ENCODE measurements around the gene AP4B1. TPM values are rescaled to one million over a fixed set of nuclear protein-coding genes. Genes with fewer than 3 reads are reported as not detected.

The AP4B1 gene
- total RNA-seq, 3 donors from 2014 or later = 32.2 to 36.3 (median 32.3) TPM

DNA sequence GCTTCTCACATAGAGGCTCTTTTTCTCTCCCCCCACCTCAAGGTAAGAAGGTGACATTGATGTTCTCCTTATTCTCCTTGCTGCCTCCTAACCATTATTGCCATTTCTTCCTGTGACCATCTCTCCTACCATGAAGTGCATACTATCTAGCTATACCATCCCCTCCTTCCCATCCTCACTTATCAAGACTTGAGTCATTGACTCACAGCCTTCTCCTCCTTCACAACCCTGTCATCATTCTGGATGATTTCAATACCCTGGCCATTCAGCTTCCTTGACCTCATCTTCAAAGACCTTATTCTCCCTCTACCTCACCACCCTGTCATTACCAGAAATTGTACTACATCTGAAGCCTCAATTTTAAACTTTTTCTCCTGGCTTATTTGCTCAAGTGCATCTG, 13.6 kb upstream of the AP4B1 start:
- ATAC-seq = no peak
- no peak overlapping the region for H3K4me3 Mint-ChIP-seq
- H3K27me3 Mint-ChIP-seq (ENCODE audit: low read depth) = peaks cover 3% of the 10 kb centered on the region
- H3K4me1 Mint-ChIP-seq (ENCODE audit: low read depth) = no peaks in the 10 kb centered on the region
- peaks cover 5% of the 10 kb centered on the region for H3K36me3 Mint-ChIP-seq (ENCODE audit: insufficient read depth)
- H3K9me3 Mint-ChIP-seq = no peaks in the 10 kb centered on the region
- no peak for DNase-seq

DNA sequence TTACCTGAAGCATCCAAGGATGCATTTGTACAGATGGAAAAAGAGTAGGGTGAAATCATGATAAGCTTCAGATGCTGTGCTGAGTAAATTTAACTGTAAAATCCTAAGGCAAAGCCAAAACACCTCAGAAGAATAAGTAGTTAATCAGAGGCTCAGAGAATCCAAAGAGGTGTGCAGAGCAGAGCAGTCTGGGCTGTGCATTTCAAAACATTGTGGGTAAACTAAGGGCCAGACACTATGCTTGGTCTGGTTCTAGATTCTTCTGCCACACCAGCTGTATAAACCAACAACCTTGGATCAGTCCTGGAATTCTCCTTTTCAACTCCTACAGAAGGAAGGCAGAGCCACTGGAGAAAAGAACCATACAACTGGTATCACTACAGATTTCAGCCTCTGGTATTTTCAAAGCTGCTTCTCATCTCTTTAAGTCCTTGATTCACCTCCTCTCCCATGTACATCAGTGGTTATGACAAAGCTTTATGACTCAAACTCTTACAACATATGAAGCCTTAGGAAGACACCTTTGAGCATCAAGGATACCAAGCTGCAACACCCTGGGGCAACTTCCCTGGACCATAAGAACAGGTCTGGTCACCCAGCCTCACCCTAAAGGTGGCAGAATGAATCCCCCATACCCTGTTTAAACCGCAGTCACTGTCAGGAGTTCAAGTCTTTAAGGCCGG, 12.9 kb upstream of the AP4B1 start:
- ATAC-seq = peak; percentile 48 to 62
- Mint-ChIP-seq H3K4me3 (no peak overlapping the region), H3K27me3 (ENCODE audit: low read depth) (peaks cover 2% of the 10 kb centered on the region), H3K4me1 (ENCODE audit: low read depth) (no peaks in the 10 kb centered on the region), H3K36me3 (ENCODE audit: insufficient read depth) (peaks cover 5% of the 10 kb centered on the region), H3K9me3 (no peaks in the 10 kb centered on the region)
- no peak for DNase-seq

DNA sequence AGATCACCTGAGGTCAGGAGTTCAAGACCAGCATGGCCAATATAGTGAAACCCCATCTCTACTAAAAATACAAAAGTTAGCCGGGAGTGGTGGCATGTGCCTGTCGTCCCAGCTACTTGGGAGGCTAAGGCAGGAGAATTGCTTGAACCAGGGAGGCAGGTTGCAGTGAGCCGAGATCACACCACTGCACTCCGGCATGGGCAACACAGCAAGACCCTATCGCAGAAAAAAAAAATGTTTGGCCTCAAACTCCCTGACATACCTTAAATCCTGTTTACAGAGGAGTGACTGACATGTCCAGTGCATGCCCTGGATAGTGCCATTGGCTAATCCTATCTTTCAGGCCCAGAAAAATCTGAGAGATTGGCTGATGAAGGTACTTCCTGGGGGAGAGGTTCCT, 12.4 kb upstream of the AP4B1 start:
- H3K4me3 Mint-ChIP-seq = no peak overlapping the region
- DNase-seq (no peak), ATAC-seq (no peak)
- no peaks in the 10 kb centered on the region for H3K4me1 Mint-ChIP-seq (ENCODE audit: low read depth)
- no peaks in the 10 kb centered on the region for H3K27me3 Mint-ChIP-seq (ENCODE audit: low read depth)
- H3K36me3 Mint-ChIP-seq (ENCODE audit: insufficient read depth) = peaks cover 5% of the 10 kb centered on the region
- H3K9me3 Mint-ChIP-seq = no peaks in the 10 kb centered on the region

DNA sequence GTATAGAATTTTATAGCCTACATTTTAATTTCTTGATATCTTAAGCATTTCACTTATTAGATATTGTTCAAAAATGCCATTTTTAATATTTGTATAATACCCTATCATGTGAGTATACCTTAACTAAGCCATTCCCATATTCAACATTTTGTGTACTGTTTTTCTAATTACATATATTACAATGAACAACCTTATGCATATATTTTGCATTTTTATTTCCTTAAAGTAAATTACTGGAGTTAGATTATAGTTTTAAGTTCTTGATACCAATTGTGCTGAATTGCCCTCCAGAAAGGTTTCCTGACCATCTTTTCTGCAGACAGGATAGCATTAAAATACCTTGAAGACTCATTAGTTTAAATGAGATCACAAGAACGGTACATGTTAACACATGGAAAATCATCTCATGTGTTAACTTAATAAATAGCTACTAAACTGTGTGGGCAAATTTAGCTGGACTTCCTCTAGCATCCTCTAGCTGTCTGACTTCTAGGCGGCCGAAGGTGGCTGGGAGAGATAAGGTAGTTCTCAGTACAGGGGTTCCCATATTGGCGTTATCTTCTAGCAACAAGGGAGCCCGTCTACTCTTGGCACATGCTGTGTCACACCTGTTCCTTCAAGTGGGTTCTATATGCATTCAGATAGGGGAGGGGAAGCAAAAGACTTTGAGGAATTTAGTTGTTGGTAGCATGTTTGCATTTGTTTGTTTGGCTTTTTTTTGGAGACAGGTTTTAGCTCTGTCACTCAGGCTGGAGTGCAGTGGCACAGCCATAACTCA, 9.5 kb upstream of the AP4B1 start:
- DNase-seq (no peak), ATAC-seq (no peak)
- Mint-ChIP-seq H3K4me1 (ENCODE audit: low read depth) (no peaks in the 10 kb centered on the region), H3K36me3 (ENCODE audit: insufficient read depth) (peaks cover 27% of the 10 kb centered on the region), H3K27me3 (ENCODE audit: low read depth) (no peaks in the 10 kb centered on the region), H3K9me3 (no peaks in the 10 kb centered on the region), H3K4me3 (no peak overlapping the region)

GRCh38 chr1:113913312-113913668, 8.7 kb upstream of the AP4B1 start:
- DNase-seq (no peak), ATAC-seq (no peak)
- Mint-ChIP-seq H3K9me3 (no peaks in the 10 kb centered on the region), H3K4me1 (ENCODE audit: low read depth) (no peaks in the 10 kb centered on the region), H3K4me3 (no peak overlapping the region), H3K27me3 (ENCODE audit: low read depth) (no peaks in the 10 kb centered on the region), H3K36me3 (ENCODE audit: insufficient read depth) (peaks cover 31% of the 10 kb centered on the region)

GRCh38 chr1:113912594-113913311, 8.2 kb upstream of the AP4B1 start:
- Mint-ChIP-seq H3K9me3 (no peaks in the 10 kb centered on the region), H3K4me1 (ENCODE audit: low read depth) (no peaks in the 10 kb centered on the region), H3K27me3 (ENCODE audit: low read depth) (no peaks in the 10 kb centered on the region), H3K4me3 (no peak overlapping the region), H3K36me3 (ENCODE audit: insufficient read depth) (peaks cover 35% of the 10 kb centered on the region)
- DNase-seq (no peak), ATAC-seq (no peak)

DNA sequence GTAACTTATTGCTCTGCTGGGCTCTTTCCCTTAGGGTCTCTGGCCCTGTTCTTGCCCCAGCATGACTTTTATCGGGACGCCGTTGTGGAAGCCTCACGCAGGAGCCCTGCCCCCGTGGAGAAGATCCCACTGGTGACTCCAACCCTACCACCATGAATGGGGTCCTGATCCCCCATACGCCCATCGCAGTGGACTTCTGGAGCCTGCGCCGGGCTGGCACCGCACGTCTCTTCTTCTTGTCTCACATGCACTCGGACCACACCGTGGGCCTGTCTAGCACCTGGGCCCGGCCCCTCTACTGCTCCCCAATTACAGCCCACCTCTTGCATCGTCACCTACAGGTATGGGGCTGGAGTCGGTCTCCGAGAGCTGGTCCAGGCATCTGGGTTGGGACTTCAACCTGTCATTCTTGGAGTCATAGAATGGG, 849 bp upstream of the AP4B1 start:
- peak in 1 of 2 donors; percentile 6 for ATAC-seq
- H3K4me1 Mint-ChIP-seq (ENCODE audit: low read depth) = peaks cover 41% of the 10 kb centered on the region
- no peaks in the 10 kb centered on the region for H3K27me3 Mint-ChIP-seq (ENCODE audit: low read depth)
- H3K36me3 Mint-ChIP-seq (ENCODE audit: insufficient read depth) = peaks cover 31% of the 10 kb centered on the region
- no peak for DNase-seq
- no peaks in the 10 kb centered on the region for H3K9me3 Mint-ChIP-seq
- H3K4me3 Mint-ChIP-seq = peak overlapping the region; percentile 95

DNA sequence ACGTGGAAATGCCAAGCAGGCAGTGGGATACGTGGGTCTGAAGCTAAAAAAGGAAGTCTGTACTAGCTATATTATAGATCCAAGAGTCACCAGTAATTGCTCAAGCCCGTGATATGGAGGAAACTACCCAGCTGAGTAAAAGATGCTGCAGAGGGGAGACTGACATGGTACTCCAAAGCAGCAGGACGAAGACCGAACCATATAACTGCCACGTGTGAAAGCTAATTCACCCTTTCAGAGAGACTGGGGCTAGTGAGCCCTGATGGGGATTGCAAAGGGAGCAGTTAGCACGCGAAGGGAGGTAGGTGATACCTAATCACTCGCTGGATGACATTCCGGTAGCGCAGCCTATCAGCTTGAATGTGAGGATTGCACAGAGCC, 316 bp downstream of the AP4B1 start:
- Mint-ChIP-seq H3K4me1 (ENCODE audit: low read depth) (peaks cover 50% of the 10 kb centered on the region), H3K9me3 (no peaks in the 10 kb centered on the region), H3K27me3 (ENCODE audit: low read depth) (no peaks in the 10 kb centered on the region), H3K36me3 (ENCODE audit: insufficient read depth) (peaks cover 35% of the 10 kb centered on the region), H3K4me3 (peak overlapping the region; percentile 95)
- DNase-seq = no peak
- ATAC-seq = peak; percentile 56 to 62

GRCh38 chr1:113903501-113904292, 902 bp downstream of the AP4B1 start:
- no peaks in the 10 kb centered on the region for H3K9me3 Mint-ChIP-seq
- no peaks in the 10 kb centered on the region for H3K27me3 Mint-ChIP-seq (ENCODE audit: low read depth)
- ATAC-seq (no peak), DNase-seq (no peak)
- peaks cover 37% of the 10 kb centered on the region for H3K36me3 Mint-ChIP-seq (ENCODE audit: insufficient read depth)
- peak overlapping the region; percentile 95 for H3K4me3 Mint-ChIP-seq
- H3K4me1 Mint-ChIP-seq (ENCODE audit: low read depth) = peaks cover 55% of the 10 kb centered on the region

DNA sequence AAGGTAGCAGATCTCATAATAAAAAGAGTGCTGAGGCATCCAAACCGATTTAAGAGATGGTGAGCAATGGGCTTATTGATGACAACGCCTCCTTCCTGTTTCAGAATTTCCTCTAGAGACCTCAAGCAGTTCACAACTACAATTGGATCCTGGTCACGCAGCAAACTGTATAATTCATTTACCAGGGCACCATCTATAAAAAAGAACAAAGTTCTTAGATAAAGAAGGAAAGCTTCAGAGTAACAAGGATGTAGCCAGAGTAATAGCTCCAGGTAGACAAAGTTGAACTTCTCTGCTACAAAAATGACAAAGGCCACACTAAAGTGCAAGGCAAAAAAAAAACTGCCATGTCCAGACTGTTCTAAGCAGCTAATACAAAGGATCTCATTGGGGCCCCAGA, 3.4 kb downstream of the AP4B1 start:
- no peak overlapping the region for H3K4me3 Mint-ChIP-seq
- no peaks in the 10 kb centered on the region for H3K9me3 Mint-ChIP-seq
- ATAC-seq = no peak
- peaks cover 46% of the 10 kb centered on the region for H3K36me3 Mint-ChIP-seq (ENCODE audit: insufficient read depth)
- H3K27me3 Mint-ChIP-seq (ENCODE audit: low read depth) = no peaks in the 10 kb centered on the region
- H3K4me1 Mint-ChIP-seq (ENCODE audit: low read depth) = peaks cover 58% of the 10 kb centered on the region
- no peak for DNase-seq

- H3K4me3 Mint-ChIP-seq = no peak overlapping the region
- DNase-seq = no peak
- no peak for ATAC-seq
- H3K4me1 Mint-ChIP-seq (ENCODE audit: low read depth) = peaks cover 54% of the 10 kb centered on the region
- H3K27me3 Mint-ChIP-seq (ENCODE audit: low read depth) = no peaks in the 10 kb centered on the region
- peaks cover 57% of the 10 kb centered on the region for H3K36me3 Mint-ChIP-seq (ENCODE audit: insufficient read depth)
- H3K9me3 Mint-ChIP-seq = no peaks in the 10 kb centered on the region
Measured at GRCh38 chr1:113899111-113899510, 5.5 kb downstream of the AP4B1 start.

DNA sequence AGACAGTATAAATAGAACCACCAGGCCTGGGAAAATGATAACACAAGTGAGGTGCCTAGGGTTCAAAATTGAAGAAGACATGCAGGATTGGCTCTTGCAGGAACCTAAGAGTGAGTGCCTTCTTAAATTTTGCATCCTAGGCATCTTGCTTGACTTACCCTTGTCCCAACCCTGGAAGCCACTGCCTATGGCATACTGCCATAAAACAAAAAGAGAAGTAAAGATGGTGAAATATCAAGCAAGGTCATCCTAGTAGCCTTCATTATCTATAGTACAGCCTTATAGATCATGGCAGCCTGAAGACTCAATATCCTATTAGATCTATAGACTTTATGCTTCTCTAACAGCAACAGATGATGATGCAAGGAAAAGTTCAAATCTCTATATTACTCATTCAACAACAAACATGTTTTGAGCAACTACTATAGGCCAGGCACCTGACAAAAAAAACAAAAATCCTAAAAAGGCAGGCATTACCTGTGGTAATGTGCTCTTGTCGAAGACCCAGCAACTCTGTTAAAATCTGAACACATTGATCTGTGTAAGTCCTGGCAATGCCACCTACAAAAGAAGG, 6.3 kb downstream of the AP4B1 start:
- Mint-ChIP-seq H3K27me3 (ENCODE audit: low read depth) (no peaks in the 10 kb centered on the region), H3K9me3 (no peaks in the 10 kb centered on the region), H3K4me3 (no peak overlapping the region), H3K4me1 (ENCODE audit: low read depth) (peaks cover 46% of the 10 kb centered on the region), H3K36me3 (ENCODE audit: insufficient read depth) (peaks cover 57% of the 10 kb centered on the region)
- ATAC-seq (no peak), DNase-seq (no peak)

DNA sequence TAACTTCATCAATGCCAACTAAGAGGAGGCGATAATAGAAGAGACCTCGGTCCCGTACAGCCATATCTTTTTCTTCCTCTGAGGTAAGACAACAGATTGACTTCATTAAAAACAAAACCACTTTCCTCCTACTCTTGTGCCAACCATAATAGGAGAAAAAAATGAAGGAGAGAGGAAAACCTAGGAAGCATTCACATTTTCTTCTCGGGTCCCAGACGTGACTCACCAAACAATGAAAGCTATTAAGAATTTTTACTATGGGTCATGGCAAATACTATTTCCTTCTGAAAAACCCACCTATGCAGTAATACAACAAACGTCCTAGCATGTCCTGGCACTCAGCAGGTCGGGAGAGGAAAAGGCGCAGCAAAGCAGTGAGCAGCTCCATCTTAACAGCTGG, 8.6 kb downstream of the AP4B1 start:
- H3K4me1 Mint-ChIP-seq (ENCODE audit: low read depth) = peaks cover 23% of the 10 kb centered on the region
- H3K27me3 Mint-ChIP-seq (ENCODE audit: low read depth) = no peaks in the 10 kb centered on the region
- H3K4me3 Mint-ChIP-seq = no peak overlapping the region
- H3K9me3 Mint-ChIP-seq = no peaks in the 10 kb centered on the region
- DNase-seq (no peak), ATAC-seq (no peak)
- peaks cover 46% of the 10 kb centered on the region for H3K36me3 Mint-ChIP-seq (ENCODE audit: insufficient read depth)

DNA sequence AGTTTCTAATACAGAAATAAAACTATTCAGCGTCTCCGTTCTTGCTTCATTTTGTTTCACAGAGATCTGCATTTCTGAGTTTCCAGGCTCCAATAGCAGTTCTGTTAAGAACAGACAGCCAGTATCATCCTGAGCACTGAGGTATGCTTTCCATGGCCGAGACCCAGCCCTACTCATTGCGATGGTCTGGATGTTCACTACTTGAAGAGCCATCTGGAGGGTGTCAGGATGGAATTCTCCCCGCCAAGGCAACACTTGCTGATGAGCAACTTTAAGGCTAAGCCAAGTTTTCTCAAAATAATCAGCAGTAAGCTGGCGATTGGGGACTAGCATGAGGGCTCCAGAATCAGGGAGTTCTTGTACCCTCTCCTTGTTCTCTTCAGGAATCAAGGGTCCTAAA, 9.5 kb downstream of the AP4B1 start:
- H3K4me1 Mint-ChIP-seq (ENCODE audit: low read depth) = peaks cover 26% of the 10 kb centered on the region
- no peak overlapping the region for H3K4me3 Mint-ChIP-seq
- peaks cover 43% of the 10 kb centered on the region for H3K36me3 Mint-ChIP-seq (ENCODE audit: insufficient read depth)
- H3K9me3 Mint-ChIP-seq = no peaks in the 10 kb centered on the region
- H3K27me3 Mint-ChIP-seq (ENCODE audit: low read depth) = no peaks in the 10 kb centered on the region
- ATAC-seq = no peak
- DNase-seq = no peak

Measured in activated T-cell treated with anti-CD3 and anti-CD28 coated beads, Interleukin-2, amount 50 U/mL, for 4 hours (primary cell).